Lower leg skin (tissue), 3 donors: Measurements from ENCODE around the gene FOS.

Experiments used
- CTCF ChIP-seq, 3 donors: fragments of 450-650 bp; IDR thresholded peaks; one replicate each; pipeline ENCODE4 v1.5.1; 2016; ENCODE audit warnings: antibody characterized with exemption in 3 of 3, mild to moderate bottlenecking in 3 of 3, moderate library complexity in 2 of 3
- POLR2A ChIP-seq, 2 donors: fragments of 450-650 bp; IDR thresholded peaks; one replicate each; pipeline ENCODE4 v1.6.1; 2016 to 2017; ENCODE audit warnings: antibody characterized with exemption in 2 of 2, mild to moderate bottlenecking in 1 of 2, moderate library complexity in 1 of 2

GRCh38 chr14:75328558-75329155 is 50.0 kb downstream of the FOS start:
- TF ChIP-seq CTCF (IDR thresholded peaks at IDR 0.05) (no peak), POLR2A (IDR thresholded peaks at IDR 0.05) (no peak)
